ENCODE results near the gene NMNAT3.

DNA sequence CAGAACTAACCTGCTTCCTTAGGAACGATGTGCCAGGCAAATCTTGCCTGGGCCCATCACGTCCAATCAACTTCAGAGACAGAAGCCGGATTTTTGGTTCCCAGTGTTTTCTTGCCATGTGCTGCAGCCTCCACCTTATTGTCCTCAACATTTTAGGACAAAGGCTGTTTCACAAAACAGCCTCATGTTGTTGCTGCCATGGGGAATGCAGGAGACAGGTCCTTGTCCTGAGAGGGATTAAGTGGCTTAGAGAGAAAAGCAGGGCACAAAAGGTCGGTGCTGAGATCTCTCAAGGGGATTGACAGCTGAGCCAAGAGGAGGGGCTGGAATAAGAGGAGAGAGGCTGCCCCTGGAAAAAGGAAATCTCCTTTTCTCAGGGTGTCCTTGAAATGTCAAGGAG lies 11.3 kb upstream of the NMNAT3 start:
- TF ChIP-seq, protein P1, sequence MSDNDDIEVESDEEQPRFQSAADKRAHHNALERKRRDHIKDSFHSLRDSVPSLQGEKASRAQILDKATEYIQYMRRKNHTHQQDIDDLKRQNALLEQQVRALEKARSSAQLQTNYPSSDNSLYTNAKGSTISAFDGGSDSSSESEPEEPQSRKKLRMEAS (IDR thresholded peaks at IDR 0.05) = no peak
- TF ChIP-seq KDM1A (IDR thresholded peaks at IDR 0.05; ENCODE audit: low read depth) (no peak), POLR2A (IDR thresholded peaks at IDR 0.05; ENCODE audit: low read length) (no peak), RNF2 (IDR thresholded peaks at IDR 0.05; ENCODE audit: borderline replicate concordance, low read depth) (no peak), CHD2 (IDR thresholded peaks at IDR 0.05; ENCODE audit: low read length, partially characterized antibody) (no peak), EP300 (IDR thresholded peaks at IDR 0.05) (no peak), RFX5 (IDR thresholded peaks at IDR 0.05) (no peak), HDAC2 (IDR thresholded peaks at IDR 0.05) (no peak), CEBPB (IDR thresholded peaks at IDR 0.05) (no peak), RCOR1 (IDR thresholded peaks at IDR 0.05; ENCODE audit: low read depth, low read length) (no peak), MAZ (IDR thresholded peaks at IDR 0.05; ENCODE audit: borderline replicate concordance, low read depth, low read length) (no peak)
- TF ChIP-seq, protein P2, sequence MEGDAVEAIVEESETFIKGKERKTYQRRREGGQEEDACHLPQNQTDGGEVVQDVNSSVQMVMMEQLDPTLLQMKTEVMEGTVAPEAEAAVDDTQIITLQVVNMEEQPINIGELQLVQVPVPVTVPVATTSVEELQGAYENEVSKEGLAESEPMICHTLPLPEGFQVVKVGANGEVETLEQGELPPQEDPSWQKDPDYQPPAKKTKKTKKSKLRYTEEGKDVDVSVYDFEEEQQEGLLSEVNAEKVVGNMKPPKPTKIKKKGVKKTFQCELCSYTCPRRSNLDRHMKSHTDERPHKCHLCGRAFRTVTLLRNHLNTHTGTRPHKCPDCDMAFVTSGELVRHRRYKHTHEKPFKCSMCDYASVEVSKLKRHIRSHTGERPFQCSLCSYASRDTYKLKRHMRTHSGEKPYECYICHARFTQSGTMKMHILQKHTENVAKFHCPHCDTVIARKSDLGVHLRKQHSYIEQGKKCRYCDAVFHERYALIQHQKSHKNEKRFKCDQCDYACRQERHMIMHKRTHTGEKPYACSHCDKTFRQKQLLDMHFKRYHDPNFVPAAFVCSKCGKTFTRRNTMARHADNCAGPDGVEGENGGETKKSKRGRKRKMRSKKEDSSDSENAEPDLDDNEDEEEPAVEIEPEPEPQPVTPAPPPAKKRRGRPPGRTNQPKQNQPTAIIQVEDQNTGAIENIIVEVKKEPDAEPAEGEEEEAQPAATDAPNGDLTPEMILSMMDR (IDR thresholded peaks at IDR 0.05) = no peak
- TF ChIP-seq, protein P3, sequence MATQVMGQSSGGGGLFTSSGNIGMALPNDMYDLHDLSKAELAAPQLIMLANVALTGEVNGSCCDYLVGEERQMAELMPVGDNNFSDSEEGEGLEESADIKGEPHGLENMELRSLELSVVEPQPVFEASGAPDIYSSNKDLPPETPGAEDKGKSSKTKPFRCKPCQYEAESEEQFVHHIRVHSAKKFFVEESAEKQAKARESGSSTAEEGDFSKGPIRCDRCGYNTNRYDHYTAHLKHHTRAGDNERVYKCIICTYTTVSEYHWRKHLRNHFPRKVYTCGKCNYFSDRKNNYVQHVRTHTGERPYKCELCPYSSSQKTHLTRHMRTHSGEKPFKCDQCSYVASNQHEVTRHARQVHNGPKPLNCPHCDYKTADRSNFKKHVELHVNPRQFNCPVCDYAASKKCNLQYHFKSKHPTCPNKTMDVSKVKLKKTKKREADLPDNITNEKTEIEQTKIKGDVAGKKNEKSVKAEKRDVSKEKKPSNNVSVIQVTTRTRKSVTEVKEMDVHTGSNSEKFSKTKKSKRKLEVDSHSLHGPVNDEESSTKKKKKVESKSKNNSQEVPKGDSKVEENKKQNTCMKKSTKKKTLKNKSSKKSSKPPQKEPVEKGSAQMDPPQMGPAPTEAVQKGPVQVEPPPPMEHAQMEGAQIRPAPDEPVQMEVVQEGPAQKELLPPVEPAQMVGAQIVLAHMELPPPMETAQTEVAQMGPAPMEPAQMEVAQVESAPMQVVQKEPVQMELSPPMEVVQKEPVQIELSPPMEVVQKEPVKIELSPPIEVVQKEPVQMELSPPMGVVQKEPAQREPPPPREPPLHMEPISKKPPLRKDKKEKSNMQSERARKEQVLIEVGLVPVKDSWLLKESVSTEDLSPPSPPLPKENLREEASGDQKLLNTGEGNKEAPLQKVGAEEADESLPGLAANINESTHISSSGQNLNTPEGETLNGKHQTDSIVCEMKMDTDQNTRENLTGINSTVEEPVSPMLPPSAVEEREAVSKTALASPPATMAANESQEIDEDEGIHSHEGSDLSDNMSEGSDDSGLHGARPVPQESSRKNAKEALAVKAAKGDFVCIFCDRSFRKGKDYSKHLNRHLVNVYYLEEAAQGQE (IDR thresholded peaks at IDR 0.05) = no peak

Data from A549 (cell line).